Coronary artery (tissue), 2 donors: ENCODE measurements around the gene THAP2.

Experiments
- DNase-seq: peaks from one replicate; pipeline ENCODE4 v3.0.0-alpha.2; 2017; ENCODE audit warnings: low spot score
- H3K27ac ChIP-seq, 2 donors: fragments of 200-600 bp; sonication (generic); one replicate each; pipeline ENCODE4 v1.5.1; 2016 to 2019
- H3K4me3 ChIP-seq: fragments of 200-600 bp; sonication (generic); 2 replicates; pipeline ENCODE4 v1.5.1; 2016; ENCODE audit warnings: mild to moderate bottlenecking, moderate library complexity
- CTCF ChIP-seq: fragments of 200-600 bp; sonication (generic); IDR thresholded peaks from one replicate; pipeline ENCODE4 v1.5.1; 2019; ENCODE audit warnings: antibody characterized with exemption

The THAP2 gene

GRCh38 chr12:71710276-71711125 is 46.4 kb downstream of the THAP2 start:
- DNase-seq: no peak
- no peak overlapping the region for H3K27ac ChIP-seq
- TF ChIP-seq CTCF: no peak
- no peak overlapping the region for H3K4me3 ChIP-seq

- H3K4me3 ChIP-seq: no peak overlapping the region
Measured at GRCh38 chr12:71718611-71719010, 54.5 kb downstream of the THAP2 start.

GRCh38 chr12:71719647-71720370 is 55.7 kb downstream of the THAP2 start:
- DNase-seq: no peak
- Histone ChIP-seq H3K4me3 (no peak overlapping the region), H3K27ac (no peak overlapping the region)
- TF ChIP-seq CTCF: no peak

More at GRCh38 chr12:71718611-71719010, 54.5 kb downstream of the THAP2 start:
- no peak for DNase-seq
- H3K27ac ChIP-seq: no peak overlapping the region
- TF ChIP-seq CTCF: no peak

- no peak for TF ChIP-seq CTCF
- Histone ChIP-seq H3K27ac (no peak overlapping the region), H3K4me3 (no peak overlapping the region)
- DNase-seq: no peak
Measured at GRCh38 chr12:71721783-71722505, 57.8 kb downstream of the THAP2 start.

GRCh38 chr12:71725011-71725410 is 60.9 kb downstream of the THAP2 start:
- no peak for DNase-seq
- Histone ChIP-seq H3K4me3 (no peak overlapping the region), H3K27ac (no peak overlapping the region)
- no peak for TF ChIP-seq CTCF

GRCh38 chr12:71726548-71726947 is 62.4 kb downstream of the THAP2 start:
- no peak for DNase-seq
- Histone ChIP-seq H3K27ac (no peak overlapping the region), H3K4me3 (no peak overlapping the region)
- no peak for TF ChIP-seq CTCF
